GM21717 (cell line): ENCODE data around the gene OGFR.

Source experiments
- ATAC-seq: cut with Tn5 transposase; IDR thresholded peaks from one replicate; pipeline ENCODE4 v1.9.1; 2021; ENCODE audit warnings: mild to moderate bottlenecking, moderate library complexity; ENCODE audit not compliant: unreplicated experiment

OGFR gene

GRCh38 chr20:62814060-62814708, 9.5 kb downstream of the OGFR start:
- ATAC-seq, result no peak

- no peak for ATAC-seq
These were observed 10.1 kb downstream of the OGFR start for GRCh38 chr20:62814709-62815065.

GRCh38 chr20:62815066-62815991, 10.7 kb downstream of the OGFR start:
- ATAC-seq, result no peak

GRCh38 chr20:62816031-62816883, 11.6 kb downstream of the OGFR start:
- ATAC-seq, result no peak

GRCh38 chr20:62816884-62817873, 12.5 kb downstream of the OGFR start, which contains the start of gene COL9A3:
TSS of gene COL9A3 (plus strand) at chr20:62817050. CDS start at chr20:62817065, 15 bp downstream.
- no peak for ATAC-seq

- no peak for ATAC-seq
These were observed 13.4 kb downstream of the OGFR start for GRCh38 chr20:62817975-62818591.

- ATAC-seq, result no peak
These were observed 14.2 kb downstream of the OGFR start for GRCh38 chr20:62818592-62819493.

GRCh38 chr20:62819494-62820174, 15.0 kb downstream of the OGFR start:
- ATAC-seq, result no peak

GRCh38 chr20:62820208-62820961, 15.8 kb downstream of the OGFR start:
- ATAC-seq, result no peak

- no peak for ATAC-seq
These were observed 16.5 kb downstream of the OGFR start for GRCh38 chr20:62820962-62821725.

- no peak for ATAC-seq
These were observed 17.1 kb downstream of the OGFR start for GRCh38 chr20:62821726-62822210.

GRCh38 chr20:62822239-62822787, 17.7 kb downstream of the OGFR start:
- ATAC-seq, result no peak

GRCh38 chr20:62822788-62823651, 18.4 kb downstream of the OGFR start:
- ATAC-seq, result no peak

GRCh38 chr20:62823688-62824475, 19.2 kb downstream of the OGFR start:
- ATAC-seq, result no peak
